Stimulated activated CD4-positive, alpha-beta T cell treated with anti-CD3 and anti-CD28 coated beads, Interleukin-15, amount 100 ng/mL, for 24 hours (primary cell): ENCODE data around the gene BNIP3.
"Not testable (repeated sequence)": the region's sequence is repeated elsewhere in the genome, so short reads cannot be mapped to it uniquely, and the experiment has no call there.

Source experiments
- DNase-seq: peaks from one replicate; pipeline ENCODE4 v3.0.0-alpha.2; 2020

BNIP3 gene

DNA sequence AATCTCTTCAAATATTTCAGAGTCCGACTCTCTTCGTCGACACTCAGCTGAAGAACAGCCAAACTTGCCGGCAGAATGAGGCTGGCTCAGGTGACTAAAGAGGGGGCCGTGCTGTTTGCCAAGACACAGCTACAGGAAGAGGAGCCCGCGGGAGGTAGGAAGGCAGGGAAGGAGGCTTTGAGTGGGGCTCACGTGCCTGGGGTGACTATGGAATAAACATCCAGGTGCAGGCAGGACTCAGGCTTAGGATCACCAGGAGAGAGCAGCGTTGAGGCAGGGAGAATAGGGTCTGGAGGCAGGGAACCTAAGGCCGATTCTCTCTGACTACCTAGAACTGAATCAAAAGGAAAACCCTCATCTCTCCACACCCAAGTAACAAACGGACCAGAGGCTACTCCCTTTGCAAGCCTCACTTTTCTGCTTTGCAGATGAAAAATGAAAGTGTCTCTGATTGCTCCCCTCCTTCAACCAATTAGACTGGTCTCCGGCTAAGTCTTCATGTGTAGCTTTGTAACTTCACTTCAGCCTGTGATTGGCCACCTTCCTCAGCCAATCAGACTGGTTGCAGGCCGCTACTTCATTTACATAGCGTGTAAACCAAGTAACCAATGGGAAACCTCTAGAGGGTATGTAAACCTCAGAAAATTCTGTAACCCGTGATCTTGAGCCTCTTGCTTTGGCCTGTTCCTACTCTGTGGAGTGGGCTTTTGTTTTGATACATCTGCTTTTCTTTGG lies 19.7 kb upstream of the BNIP3 start:
- no peak for DNase-seq

DNA sequence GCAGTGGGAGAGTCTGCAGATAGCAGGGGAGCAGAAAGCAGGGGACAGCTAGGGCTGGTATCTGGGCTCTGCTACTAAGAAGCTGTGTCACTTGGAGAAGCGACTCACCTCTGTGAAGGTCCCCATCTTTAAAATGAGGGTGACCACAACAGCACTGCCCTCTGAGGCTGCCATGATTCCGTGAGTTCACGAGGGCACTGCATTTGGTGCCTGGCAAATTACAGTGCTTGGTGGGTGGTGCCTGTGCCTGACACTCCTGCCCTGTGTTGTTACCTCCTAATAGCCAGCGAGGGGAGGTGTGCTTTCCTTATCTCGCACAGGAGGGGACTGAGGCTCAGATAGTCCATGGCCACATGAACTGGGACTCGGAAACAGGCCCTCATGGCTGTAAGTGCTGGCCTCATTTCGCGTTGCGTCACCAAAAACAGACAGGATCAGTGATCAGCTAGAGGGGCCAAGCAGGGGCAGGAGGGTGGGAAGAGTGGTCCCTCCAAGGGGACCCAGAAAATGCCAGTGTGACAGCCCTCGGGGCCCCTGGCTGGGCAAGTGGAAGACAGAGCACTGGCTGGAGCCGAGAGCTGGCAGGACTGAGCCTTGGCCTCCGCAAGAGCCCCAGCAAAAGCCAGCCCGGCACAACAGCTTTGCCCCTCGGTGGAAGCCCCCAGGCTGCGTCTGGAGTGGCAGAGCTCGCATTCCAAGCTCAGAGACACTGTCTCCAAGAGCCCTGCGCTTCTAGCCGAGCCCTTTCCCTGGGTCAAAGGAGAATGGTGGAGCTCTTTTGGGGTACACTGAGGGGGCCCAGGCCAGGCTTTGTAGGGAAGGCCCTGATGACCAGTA lies 17.3 kb upstream of the BNIP3 start:
- DNase-seq: no peak

DNA sequence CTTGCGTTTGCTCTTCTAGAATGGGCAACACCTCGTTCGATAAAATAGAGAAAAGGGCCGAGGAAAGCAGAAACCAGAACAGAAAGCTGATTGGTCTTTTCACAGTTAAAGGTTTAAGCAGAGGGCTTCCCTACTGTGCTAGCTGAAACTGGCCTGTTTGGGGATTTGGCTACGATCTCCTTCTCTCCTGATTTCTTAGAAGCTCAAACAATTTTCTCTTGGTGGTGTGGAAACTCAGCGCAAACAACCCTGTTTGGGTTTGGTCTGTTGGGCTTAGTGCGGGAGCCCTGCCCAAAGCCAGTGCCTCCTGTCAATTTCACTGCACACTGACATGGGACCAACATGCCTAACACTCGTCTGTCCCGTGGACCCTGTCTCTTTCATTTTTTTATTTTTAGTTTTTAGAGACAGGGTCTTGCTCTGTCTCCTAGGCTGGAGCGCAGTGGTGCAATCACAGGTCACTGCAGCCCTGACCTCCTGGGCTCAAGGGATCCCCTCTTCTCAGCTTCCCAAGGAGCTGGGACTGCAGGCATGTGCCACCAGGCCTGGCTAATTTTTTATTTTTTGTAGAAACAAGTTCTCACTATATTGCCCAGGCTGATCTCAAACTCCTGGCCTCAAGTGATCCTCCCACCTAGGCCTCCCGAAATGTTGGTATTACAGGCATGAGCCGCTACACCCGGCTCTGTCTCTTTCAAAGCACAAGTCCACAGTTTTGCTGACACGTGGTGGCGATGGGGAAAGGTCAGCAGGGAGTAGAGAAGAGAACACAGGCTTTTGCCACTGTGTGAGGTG lies 16.5 kb upstream of the BNIP3 start:
- no peak for DNase-seq

DNA sequence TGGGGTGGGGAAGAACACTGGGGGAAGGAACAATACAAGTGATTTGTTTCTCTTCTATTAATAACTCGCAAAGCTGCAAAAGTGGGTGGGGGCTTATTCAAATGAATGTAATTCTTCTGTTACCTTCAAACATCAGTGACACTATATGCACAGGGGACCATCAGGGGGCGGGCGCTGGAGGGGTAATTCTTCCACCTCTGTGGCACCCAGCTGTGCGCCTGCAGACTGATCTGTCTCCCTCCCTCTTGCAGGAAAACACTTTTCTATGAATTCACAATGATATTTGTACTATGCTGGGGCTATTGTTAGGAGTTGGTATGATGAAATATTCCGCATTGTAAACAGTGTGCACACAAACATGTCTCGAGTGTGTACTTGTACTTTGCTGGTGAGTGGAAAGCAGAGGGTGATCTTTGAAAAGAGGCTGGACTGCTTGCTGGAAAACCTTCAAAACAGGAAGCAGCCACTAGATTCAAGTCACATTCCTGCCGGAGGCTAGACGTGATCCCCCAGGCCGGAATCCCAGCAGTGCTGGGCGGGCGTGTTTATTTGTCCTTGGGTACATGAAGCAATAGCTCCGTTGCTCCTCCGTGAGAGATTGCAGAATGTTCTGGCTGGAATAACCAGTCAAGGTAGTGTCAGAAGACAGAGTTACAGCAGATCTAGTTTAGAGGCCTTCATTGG lies 15.8 kb upstream of the BNIP3 start:
- DNase-seq: no peak

DNA sequence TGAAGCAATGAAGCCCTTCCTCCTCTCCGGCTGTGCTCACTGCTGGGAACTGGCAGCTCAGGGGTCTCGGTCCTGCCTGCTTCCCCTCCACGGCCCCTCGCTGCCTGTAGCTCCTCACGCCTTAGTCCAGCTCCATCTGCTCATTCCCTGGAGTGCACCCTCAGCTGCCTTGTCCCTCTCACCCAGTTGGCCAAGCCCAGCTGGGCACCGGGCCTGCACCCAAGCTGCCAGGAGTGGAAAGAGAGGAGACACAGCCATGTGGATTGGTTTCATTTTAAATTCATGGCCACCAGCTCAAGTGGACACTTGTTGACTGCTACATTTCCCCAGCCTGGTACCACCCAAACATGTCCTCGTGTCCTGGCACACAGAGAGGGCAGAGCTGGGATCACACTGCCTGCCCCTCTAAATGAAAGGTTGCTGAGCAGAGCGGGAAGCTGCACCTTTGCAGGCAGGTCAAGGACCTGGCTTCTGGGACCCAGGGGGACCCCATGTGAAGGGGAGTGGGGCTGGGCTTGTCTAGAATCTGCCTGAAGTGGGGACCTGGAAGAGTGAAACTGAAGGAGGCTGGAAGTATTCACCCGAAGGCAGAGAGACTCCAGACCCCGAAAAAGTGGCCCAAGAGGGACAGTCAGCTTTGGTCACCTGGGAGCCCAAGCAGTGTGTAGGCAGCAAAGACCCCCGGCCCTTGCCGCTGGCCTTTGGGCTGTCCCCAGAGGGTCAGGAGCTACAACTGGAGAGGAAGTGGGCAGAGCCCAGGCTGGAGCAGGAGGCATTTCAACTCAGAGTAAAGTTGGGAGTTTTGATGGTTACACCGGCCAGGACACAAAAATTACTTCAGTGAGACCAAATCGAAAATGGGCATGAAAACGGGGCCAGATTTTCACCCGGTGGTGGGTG lies 15.0 kb upstream of the BNIP3 start:
- DNase-seq: no peak

DNA sequence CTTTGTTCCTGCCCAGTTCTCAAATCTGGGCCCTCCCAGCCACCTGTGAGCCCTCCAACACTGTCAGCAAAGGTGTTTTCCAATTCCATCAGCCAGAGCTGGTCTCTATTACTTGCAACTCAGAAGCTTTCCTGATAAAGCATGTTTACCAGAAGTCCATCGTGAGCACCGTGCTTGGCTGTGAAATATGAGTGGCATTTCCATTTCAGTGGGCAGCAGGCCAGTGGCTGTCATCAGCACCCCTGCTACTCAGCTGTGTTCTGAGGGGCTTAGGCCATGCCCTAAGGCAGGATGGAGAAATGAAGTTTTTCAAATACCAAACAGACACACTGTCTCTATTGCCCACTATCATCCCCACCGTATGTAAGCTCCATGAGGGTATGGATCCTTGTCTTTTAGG lies 12.7 kb upstream of the BNIP3 start:
- DNase-seq: no peak

DNA sequence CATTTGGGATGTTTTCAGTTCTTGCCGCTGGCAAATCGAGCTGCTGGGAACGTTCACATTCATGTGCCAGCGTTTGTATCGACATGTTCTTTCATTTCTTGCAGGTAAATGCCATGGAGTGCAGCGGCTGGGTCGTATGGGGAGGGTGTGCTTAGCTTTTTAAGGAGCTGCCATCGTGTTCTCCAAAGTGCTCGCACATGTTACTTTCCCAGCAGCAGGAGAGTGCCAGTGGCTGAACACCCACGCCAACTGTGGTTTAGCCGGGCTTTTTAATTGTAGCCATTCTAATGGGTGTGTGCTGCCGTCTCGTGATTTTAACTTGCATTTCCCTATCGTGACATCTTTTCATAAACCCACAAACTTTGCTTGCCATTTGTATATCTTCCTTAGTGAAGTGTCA lies 11.6 kb upstream of the BNIP3 start:
- no peak for DNase-seq

DNA sequence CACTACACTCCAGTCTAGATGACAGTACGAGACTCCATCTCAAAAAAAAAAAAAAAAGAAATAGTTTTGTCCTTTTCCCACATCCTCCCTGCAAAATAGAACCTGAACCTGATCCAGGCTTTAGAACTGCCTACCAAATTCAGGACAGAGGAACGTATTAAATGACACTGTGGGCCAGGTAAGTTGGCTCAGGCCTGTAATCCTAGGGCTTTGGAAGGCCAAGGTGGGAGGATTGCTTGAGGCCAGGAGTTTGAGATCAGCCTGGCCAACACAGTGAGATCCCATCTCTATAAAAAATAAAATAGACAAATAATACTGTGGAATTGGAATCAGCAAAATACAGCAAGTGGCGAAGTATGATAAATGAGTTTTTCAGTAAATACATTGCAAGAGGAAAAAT lies 10.0 kb upstream of the BNIP3 start:
- DNase-seq: no peak

DNA sequence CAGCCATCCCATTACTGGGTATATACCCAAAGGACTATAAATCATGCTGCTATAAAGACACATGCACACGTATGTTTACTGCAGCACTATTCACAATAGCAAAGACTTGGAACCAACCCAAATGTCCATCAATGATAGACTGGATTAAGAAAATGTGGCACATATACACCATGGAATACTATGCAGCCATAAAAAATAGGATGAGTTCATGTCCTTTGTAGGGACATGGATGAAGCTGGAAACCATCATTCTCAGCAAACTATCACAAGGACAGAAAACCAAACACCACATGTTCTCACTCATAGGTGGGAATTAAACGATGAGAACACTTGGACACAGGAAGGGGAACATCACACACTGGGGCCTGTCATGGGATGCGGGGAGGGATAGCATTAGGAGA lies 6.1 kb upstream of the BNIP3 start:
- not testable (repeated sequence) for DNase-seq

DNA sequence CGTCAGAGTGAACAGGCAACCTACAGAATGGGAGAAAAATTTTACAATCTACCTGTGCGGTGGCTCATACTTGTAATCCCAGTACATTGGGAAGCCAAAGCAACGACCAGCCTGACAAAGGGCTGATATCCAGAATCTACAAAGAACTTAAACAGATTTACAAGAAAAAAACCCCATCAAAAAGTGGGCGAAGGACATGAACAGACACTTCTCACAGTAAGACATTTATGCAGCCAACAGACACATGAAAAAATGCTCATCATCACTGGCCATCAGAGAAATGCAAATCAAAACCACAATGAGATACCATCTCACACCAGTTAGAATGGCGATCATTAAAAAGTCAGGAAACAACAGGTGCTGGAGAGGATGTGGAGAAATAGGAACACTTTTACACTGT lies 5.6 kb upstream of the BNIP3 start:
- not testable (repeated sequence) for DNase-seq

DNA sequence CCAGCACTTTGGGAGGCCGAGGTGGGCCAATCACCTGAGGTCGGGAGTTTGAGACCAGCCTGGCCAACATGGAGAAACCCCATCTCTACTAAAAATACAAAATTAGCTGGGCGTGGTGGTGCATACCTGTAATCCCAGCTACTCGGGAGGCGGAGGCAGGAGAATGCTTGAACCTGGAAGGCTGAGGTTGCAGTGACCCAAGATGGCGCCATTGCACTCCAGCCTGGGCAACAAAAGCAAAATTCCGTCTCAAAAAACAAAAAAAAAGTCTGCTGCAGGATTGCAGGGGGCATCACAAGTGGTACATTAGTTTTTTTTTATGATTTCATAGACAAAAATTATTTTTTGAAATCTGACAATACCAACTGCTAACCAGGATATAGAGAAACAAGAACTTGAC lies 5.1 kb upstream of the BNIP3 start:
- DNase-seq: not testable (repeated sequence)

DNA sequence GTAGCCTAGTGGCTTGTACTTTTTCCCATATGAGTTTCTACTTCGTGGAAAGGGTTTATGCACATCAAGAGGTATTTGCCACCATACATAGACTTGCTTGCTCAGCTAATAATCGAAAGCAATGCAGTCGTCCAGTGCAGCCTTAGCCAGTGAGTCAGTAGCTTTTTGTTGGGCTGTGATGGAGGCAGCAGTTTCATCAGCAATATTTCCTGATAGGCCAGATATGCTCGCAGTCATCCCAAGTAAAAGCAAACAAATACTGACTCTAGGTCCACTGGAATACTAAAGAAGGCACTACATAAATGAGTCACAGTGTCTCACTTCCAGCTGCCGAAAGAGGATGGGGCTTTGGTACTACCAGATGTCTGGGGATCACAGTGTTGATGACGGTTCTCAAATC lies 2.1 kb upstream of the BNIP3 start:
- DNase-seq: no peak

DNA sequence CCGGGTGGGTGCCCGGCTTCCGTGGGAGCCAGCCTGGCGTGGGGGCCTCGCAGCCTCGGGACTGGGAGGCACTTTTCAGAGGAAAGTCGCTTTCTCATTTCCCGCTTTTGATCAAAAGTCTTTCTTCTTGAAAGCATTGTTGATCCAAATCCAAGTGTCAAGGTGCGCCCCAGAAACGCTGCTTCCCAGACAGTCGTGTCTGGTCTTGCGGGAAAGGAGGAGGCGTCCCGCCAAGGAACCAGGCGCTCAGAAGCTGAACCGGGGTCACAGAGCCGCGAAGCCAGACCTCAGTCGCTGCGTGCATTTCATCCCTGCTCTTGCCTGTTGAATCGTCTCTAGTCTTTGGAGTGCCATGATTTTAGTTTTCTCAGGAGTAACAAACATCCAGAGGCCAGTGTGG lies 1.1 kb upstream of the BNIP3 start:
- no peak for DNase-seq

DNA sequence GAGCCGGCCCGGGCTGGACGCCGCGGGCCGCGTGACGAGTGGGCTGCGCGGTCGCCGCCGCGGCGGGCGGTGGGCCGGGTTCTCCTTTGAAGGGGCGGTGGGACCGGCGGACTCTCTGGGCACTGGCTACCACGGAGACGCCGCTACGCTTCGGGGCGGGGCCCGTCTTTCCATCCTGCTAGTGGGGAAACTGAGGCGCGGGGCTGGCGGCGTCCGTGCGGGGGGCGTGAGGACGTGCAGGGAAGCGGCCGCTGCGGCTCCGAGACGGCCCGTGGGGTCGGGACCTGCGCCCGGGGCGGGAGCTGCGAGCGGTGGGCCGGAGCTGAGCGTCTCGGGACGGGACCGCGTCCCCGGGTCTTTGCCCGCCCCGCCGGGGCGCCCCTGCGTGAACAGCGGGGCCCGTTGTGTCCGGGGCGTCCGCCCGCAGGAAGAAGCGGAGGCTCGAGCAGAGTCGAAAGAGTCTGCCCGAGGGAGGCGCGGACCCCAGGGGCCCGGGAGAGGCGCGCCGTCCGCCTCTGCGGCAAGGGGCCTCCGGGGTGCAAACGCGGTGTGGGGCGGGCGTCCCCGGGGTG lies 548 bp upstream of the BNIP3 start:
- DNase-seq: no peak

DNA sequence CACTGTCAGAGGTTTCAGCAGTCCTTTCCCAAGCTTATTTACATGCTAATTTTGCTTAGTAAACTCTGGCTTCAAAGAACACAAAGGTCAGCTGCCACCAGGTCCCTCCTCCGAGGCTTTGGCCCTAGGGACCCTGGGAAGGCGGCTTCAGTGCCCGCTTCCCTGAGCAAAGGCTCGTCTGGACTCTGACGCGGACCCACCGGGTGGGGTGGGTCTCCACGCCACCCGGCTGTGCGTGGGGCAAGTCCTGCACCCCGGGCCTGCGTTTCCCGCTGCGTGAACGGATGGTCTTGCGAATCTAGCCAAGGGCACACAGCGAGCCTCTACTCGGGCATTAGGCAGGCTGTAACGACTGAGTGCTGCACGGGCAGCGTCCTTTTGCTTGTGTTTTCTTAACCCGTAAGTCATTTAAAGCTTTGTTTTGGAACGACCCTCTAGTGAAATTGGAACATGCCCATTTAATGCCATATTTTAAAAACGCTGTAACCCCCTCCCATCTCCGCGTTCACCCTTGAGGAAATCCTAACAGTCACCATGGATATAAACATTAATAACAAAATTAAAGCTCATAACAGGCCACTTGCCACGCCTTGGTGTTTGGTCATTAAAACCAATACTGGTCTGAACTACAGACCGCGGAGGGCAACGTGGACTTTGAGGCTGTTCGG lies 828 bp downstream of the BNIP3 start:
- peak; percentile 23 for DNase-seq

DNA sequence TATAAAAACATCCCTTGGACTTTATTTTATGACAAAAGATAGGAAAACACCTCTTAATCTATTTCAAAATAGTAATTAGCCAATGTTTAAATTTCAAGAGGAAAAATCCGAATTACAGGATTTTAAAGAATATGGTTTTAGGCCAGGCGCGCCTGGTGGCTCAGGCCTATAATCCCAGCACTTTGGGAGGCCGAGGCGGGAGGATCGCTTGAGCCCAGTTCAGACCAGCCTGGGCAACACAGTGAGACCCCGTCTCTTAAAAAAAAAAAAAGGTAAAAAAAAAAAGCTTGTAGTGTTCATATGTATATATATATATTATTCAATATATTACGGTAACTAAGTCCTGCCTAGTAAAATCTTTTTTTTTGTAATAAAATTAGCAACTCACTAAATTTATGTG lies 1.4 kb downstream of the BNIP3 start:
- no peak for DNase-seq

DNA sequence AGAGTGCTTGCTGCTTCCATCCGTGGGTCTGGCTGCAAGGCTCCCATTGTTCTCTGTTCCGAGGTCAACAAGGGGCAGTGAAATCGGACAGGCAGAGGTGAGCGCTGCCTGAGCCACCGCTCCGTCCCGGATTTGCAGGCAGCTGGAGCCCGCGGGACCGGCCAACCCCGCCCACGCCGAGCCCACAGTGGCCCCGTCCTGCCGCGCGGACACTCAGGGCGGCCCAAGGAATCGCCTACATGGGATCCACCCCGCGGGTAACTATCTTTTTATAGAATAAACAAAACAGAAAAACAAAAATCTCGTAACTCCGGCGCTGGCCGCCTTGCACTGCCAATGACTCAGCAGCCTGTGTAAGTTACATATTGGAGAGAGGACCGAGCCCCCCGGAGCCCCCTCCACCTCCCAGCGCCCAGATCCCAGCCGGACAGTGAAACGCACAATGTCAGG lies 1.9 kb downstream of the BNIP3 start:
- DNase-seq: no peak

DNA sequence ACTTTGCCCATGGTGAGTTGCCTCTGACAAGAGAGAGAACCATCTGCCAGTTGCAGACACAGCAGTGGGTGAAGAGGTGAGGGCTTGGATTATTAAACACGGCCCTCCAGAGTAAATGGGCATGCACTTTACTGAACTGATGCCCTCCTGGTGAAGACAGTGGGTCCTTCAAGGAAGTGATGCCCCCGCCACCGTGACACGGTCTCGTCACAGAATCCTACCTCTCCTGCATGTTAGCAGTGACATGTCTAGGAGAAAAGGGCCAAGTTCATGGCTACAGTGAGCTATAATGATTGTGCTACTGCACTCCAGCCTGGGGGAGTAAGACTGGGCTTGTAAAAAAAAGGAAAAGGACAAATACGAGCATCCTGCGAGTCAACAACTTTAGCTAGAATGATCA lies 2.4 kb downstream of the BNIP3 start:
- no peak for DNase-seq

DNA sequence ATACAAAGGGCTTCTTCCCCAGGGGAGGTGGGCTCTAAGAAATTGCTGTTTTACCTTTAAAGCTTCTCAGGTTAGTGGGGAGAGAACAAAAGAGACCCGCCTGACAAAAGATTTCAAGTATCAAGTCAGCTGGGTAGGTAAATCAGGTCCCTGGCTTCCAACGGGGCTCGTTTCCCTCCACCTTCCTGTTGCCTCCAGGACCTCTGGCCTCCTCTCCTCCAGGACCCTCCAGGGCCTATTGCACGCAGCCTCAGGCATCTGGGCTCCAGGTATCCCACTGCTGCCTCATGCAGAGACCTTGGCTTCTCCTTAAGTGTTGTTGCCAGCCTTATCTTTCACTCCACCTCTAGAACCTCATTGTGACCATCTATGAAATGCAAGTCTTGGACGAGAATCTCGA lies 2.9 kb downstream of the BNIP3 start:
- DNase-seq: no peak

DNA sequence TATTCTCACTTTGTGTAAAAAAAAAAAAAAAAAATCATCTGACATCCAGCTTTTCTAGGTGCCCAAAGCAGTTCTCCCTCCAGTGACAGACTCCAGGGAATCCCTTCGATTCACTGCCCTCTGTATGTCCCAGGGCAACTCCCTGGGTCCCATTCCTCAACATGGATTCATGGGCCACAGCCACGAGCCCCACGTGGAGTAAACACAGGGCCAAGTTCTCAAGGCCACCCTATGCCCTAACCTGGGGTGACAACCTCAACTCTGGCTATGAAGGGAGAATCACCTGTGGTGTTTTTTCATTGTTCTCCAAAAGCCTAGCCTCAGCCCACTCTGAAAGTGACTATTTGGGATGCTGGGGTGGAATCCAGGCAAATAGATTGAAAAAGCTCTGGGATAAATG lies 3.4 kb downstream of the BNIP3 start:
- DNase-seq: no peak
